Amniotic epithelial cell (primary cell): Measurements from ENCODE around the gene PPM1E.
A peak's percentile ranks its signal among the peaks of the same experiment; 100 is the strongest.
"Not testable (repeated sequence)": the region's sequence is repeated elsewhere in the genome, so short reads cannot be mapped to it uniquely, and the experiment has no call there.

Source experiments
- DNase-seq: peaks from one replicate; pipeline ENCODE4 v3.0.0-alpha.2; 2010; ENCODE audit warnings: low read depth

Gene PPM1E

DNA sequence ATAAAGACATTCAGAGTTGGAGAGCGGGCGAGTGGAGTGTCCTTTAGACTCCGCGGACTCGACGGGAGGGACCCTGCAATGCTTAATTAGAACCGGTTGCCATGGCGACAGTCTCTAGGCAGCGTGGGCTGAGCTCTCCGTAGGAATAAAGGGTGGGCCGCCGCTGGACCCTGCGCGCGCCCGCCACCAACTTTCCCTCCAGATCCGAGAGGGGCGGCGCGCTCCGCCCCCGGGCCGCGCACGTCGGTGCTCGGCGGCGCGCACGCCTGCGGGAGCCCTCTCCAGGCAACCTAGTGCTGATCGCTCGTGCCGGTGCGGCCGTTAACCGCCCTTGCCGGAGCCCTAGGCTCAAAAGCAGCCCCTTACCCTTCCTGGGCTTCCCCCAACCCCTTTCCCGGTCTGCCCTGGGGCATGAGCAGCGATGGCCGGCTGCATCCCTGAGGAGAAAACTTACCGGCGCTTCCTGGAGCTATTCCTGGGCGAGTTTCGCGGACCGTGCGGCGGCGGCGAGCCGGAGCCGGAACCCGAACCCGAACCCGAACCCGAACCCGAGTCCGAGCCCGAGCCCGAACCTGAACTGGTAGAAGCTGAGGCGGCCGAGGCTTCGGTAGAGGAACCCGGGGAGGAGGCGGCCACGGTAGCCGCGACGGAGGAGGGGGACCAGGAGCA, at the start of gene PPM1E:
Gene PPM1E (plus strand): TSS at position 278 of the 669 bp plus-strand sequence.
- DNase-seq: peak; percentile 33

DNA sequence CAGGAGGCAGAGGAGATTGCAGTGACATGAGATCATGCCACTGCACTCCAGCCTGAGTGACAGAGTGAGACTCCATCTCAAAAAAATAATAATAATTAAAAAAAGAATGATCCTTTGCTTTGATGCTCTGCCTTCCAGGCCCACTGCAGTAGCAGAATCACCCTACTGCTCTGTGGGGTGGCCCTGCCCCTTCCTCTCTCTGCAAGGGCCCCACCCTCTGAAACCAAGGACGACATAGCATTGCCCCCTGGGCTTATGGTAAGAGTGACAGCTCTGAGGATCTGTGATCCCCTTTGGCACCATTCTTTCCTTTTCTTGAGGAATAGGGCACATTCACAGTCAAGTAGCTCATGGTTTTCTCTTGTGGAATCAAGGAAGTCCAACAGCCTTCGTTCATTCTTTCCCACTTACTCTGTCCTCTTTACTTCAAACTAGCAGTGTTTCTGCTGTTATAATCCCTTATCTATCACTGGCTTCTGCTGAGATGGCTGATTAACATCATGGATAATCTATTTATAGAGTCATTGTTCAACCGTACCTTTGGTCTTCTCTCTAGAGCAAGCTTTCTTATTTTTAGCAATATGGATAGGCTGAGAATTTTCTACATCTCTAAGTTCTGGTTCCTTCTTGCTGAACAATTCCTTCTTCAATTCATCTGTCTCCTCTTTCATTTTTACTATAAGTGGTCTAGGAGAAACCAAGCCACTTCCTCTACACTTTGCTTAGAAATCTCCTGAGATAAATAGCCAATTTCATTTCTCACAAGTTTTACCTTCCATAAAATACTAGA, 49.1 kb upstream of the PPM1E start:
- DNase-seq: no peak

DNA sequence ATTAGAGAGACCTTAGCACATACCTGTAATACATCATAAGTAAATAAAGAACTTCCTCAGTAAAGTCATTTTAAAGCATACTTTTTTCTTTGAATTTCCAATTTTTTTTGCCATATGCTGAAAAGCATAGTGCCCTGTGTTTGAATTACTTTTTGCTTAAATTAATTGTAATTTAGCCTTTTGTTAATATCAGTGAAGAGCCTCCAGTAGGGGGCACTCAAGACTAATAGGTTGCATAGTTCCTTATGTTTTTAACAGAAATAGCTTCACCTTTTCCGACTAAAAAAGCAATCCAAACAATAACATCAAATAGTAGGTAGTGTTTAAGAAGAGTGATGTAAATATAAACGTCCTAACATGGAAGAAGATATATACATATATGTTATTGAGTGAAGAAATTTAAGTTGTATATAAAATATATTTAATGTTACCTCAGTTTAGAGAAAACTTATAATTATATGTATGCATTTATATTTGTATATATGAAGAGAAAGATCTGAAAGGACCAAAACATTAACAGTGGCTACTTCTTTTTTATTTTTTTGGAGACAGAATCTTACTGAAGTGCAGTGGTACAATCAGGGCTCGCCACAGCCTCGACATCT, 44.6 kb upstream of the PPM1E start:
- peak; percentile 58 for DNase-seq

DNA sequence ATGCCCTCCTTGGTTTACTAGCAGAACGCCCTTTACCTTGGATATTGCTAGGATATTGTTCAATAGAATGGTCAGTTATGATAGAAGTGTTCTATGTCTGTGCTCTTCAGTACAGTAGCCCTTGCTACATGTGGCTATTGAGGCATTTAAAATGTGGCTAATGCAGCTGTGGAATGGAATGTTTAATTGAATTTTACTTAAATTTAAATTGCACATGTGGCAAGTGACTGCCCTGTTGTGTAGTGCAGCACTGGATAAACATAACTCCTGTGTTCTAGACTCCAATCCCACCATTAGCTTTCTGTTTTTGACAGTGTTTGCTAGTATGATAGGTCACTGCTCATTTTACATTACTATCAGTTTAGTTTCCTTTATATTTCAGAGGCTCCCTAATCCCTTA, 33.4 kb upstream of the PPM1E start:
- DNase-seq: no peak

DNA sequence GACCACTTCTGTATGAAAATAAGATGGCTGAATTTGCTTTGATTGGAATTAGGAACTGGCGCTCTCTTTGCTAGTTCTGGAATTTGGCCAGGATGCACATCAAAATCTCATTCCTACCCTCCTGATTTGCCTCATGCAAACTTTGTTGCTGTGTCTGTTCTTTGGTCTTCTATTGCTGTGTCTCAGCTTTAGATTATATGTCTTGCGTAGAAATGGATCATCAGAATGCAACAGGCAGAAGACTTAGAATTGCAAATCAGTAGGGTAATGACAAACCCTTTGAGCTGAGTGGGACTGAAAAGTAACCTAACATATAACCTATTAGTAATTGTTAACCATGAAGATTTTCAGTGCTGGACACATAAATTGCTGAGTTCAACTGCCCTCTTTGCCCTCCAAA, 33.0 kb upstream of the PPM1E start:
- no peak for DNase-seq

DNA sequence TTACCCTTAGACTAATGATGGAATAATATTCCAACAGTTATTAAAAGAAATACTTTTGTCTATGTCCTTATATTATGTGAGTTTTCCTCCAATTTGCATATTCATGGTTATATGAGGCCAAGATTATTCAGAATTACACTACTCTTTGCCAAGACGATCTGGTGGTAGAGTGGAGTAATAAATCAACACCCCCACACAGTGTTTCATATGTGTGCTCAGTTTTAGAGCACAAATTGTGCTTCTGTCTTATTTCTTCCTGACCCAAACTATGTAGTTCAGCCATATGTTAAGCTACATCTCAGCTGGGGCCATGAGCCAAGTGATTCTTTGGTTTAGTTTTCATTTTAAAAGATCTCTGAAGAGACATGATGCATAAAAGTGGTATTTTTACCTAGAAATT, 26.9 kb upstream of the PPM1E start:
- DNase-seq: peak; percentile 92

DNA sequence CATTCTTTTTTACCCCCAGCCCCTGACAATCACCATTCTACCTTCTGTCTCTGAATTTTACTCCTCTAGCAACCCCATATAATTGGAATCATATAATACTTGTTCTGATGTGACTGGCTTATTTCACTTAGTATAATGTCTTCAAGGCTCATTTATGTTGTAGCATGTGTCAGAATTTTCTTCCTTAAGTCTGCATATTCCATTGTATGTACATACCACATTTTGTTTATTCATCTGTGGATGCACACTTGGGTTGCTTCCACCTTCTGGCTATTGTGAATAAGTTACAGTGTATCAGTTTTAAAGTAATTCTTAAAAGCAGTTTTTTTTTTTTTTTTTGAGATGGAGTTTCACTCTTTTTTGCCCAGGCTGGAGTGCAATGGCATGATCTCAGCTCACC, 24.7 kb upstream of the PPM1E start:
- DNase-seq: no peak

DNA sequence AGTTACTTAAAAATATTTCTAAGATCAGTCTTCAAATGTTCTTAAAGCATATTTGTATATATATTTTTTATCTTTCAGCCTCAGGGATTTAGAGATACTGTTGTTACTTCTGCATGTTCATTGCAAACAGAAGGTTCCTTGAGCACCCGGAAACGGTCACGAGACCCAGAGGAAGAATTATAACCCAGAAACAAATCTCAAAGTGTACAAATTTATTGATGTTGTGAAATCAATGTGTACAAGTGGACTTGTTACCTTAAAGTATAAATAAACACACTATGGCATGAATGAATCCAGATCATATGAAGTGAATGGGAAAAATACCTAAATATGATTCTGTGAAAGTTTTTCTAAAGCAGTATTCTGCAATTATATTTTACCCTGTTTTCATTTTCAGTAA, 21.6 kb upstream of the PPM1E start:
- DNase-seq: no peak

DNA sequence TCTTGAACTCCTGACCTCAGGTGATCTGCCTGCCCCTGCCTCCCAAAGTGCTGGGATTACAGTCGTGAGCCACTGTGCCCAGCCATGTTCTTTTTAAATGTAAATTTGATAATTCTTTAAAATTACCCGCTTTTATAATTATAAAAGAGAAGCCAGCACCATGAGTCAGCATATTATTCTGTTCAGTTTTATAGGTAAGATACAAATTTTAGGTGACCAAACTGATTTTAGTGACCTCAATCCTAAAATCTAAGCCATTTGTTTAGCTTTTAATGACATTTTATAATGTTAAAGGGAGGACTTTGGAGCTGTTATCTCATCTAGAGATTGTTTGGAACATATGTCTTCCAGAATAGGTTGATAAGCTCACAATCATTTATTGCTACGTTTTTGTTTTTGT, 20.8 kb upstream of the PPM1E start:
- no peak for DNase-seq

DNA sequence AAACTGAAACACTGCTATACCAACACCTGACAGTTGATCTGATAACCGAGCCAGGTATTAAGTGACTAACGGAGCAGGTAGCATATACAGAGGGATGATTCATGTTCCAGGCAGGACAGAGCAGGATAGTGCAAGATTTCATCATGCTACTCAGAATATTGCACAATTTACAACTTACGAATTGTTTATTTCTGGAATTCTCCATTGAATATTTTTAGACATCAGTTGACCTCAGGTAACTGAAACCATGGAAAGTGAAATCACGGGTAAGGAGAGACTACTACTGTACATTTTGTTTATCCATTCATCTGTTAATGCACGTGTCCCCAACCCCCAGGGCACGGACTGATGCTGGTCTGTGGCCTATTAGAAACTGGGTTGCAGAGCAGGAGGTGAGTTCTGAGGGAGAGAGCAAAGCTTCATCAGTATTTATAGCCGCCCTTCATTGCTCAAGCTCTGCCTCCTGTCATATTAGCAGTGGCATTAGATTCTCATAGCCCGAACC, 14.5 kb upstream of the PPM1E start:
- DNase-seq: peak; percentile 85

DNA sequence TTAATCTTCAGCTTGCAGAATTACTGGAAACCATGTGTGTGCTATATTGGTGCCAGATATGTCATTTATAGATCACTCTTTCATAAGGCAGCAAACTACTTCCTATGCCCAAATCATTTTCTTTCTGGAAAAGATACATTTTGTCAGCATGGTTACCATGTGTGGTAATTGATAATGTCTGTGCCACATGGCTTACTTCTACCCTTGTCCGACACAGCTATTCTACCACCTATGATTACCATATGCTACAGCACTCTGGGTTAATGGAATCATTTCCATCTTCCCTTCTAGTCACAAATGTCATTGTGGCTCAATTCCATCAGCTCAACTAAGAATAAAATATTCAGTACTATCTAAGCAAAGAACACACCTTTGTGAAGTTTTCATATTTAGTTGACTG, 8.0 kb upstream of the PPM1E start:
- no peak for DNase-seq

DNA sequence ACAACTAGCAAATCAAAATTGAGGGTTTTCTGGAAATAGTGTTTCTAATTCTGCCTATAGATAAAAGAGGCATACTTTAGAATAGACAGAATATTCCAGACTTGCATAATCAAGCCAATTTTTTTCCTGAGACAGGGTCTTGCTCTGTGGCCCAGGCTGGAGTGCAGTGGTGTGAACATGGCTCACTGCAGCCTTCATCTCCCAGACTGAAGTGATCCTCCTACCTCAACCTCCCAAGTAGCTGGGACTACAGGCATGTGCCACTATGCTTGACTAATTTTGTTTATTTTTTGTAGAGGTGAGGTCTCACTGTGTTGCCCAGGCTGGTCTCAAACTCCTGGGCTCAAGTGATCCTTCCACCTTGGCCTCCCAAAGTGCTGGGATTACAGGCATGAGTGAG, 6.0 kb upstream of the PPM1E start:
- not testable (repeated sequence) for DNase-seq

DNA sequence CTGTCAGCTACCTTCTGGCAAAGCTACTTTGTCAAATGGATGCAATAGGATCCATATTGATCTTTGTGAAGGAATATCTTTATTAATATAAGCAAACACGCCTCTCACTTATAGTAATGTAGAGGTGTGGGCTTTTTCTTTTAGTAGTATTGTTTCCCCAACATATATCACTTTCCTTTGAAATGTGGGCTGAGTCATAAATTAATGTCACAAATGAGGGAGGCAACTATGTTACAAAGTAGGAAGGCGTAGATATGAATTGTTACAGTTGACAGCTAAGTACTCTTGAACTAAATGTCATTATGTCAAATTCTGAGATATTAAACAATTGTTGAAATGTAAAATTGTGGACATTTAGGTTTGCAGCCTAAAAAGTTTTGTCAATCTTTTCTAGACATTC, 2.6 kb upstream of the PPM1E start:
- DNase-seq: no peak

DNA sequence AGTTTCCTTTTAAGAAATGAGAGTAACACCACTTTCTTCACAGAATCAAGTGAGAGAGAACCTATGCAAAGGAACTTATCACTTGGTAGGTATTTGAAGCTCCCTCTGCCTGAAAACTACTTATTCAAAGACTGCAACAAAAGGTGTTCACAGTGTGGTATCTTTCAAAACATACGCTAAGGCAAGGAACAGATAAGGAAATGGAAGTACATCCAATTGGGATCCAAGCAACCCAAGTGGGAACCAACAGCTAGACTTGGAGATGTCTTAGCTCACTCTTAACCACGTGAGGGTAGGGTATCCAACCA, 431 bp upstream of the PPM1E start:
- DNase-seq: no peak

DNA sequence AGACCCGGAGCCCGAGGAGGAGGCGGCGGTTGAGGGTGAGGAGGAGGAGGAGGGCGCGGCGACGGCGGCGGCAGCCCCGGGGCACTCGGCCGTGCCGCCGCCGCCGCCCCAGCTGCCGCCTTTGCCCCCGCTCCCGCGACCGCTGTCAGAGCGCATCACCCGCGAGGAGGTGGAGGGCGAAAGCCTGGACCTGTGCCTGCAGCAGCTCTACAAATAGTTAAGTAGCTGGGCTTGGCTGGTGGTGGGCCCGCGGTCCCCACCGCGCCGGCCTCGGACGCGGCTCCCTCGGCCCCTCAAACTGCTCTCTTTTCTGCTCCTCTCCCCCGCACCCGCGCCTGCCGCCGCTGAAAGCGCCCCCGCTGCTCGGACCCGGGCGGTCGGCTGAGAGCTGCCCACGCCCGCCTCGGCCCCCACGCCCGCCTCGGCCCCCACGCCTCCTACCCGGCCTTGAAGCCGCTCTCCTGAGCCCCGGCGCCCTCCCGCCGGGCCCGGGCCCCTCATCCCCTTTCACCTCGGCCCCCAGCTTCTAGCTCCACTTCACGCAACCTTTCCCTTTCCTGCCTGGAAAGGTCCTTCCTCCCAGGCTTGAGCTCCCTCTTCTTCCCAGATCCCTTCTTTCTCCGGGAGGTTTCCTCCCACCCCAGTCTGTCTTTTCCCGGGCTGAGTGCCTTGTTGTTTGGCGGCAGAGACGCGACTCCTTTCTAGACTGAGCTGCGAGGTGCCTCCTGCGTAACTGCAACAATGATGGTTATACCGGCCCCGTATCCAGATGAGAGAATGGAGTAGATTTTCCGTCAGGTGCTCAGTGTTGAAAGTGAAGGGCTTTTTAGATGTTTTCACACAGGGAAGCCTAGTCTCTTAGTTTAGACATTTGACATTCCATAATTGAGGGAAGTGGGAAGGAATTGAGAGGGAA, 850 bp downstream of the PPM1E start:
- DNase-seq: no peak

DNA sequence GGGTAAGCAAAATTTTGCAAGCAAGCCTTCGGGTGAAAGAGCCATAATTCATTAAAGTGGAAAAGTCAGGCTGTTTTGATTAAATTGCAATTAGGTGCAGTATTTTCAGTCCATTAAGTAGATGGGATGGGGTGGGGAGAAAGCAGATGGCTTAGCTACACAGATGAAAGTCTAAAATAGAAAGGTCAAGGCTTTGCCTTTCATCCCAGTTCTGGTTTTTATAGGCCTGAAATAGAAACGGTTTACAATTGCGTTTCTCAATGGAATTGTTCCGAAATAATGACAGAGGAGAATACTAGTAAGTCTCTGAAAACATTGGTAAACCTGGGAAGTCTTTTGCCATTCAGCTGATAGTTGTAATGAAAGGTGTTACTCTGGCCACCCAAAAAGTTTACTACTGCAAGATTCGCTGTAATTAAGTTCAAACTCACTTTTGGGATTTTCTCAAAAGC, 1.5 kb downstream of the PPM1E start:
- no peak for DNase-seq

DNA sequence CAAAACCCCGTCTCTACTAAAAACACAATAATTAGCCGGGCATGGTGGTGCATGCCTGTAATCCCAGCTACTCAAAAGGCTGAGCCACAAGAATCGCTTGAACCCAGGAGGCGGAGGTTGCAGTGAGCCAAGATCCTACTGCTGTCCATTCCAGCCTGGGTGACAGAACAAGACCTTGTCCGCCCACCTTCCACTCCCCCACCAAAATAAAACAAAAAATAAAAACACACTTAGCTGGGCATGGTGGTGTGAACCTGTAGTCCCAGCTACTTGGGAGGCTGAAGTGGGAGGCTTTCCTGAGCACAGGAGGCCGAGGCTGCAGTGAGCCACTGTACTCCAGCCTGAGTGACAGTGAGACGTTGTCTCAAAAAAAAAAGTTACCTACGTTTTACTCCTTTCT, 3.2 kb downstream of the PPM1E start:
- DNase-seq: no peak

DNA sequence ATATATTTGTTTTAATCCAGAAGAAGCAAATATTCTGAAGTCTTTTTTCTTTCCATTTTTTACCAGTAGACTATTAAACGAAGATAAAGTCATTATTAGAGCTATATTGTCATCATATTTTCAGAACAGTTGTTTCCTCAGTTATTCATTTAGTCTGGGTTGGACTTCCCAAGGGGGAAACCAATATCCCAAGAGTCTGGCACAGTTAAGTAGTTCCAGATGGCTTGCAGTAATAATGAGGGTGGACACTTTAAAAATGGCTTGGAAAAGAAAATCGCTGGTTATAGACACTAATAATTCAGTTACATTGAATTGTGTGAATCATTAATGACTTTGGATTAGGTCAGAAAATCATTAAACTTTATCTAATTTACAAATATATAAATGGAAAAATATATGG, 3.9 kb downstream of the PPM1E start:
- DNase-seq: no peak

DNA sequence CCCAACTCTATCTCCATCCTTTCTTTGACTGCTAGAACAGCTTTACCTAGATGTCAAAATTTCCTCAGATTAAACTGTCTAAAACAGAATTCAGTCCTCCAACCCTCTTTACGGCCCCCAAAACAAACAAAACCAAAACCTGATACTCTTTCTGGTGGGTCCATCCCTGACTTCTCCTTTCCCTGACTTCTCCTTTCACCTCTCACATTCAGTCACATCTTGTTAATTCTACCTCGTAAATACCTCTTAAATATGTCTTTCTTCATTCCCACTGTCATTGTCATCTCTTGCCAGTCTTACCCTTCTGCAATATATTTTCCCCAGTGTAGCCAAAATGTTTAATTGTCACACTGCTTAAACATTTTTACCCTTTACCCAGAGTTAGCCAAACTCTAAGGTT, 4.6 kb downstream of the PPM1E start:
- DNase-seq: no peak

DNA sequence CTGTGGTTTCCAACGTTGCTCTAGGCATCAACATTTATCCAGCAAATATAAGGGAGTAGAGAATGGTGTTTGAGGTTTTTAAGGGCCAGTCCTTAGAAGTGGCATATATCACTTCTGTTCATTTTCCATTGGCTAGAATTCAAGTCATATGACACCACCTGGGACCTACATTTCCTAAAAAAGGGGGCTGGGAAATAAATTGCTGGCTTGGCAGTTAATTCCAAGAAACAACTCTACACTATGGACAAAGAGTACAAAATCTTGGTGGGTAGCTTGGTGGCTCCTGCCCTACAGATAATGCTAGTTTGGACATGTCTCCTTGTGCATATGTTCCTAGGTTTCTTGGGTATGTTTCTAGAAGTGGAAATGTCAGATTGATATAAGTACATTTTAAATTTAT, 7.6 kb downstream of the PPM1E start:
- no peak for DNase-seq

DNA sequence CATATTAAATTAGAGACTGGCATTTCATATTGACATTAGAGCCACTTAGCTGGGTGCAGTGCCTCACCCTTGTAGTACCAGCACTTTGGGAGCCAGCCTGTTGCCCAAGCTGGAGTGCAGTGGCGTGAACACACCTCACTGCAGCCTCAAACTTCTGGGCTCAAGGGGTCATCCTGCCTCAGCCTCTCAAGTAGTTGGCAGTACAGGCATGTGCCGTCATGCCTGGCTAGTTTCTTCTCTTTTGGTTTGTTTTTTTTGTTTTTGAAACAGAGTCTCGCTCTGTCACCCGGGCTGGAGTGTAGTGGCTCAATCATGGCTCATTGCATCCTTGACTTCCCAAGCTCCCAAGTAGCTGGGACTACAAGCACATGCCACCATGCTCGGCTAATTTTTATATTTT, 8.7 kb downstream of the PPM1E start:
- no peak for DNase-seq

DNA sequence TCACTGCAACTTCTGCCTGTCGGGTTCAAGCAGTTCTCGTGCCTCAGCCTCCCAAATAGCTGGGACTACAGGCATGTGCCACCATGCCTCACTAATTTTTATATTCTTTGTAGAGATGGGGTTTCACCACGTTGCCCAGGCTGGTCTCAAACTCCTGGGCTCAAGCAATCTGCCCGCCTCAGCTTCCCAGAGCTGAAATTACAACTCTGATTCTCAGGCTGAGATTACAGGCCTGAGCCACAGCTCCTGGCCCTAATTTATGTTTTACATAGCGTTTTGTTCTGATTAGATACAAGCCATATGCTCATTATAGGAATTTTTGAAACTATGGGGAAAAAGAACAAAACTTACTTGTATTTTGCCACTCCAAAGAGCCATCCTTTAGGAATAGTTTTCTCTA, 22.8 kb downstream of the PPM1E start:
- not testable (repeated sequence) for DNase-seq
